Measurements from ENCODE around the gene ICA1L.
"Not testable (repeated sequence)": the region's sequence is repeated elsewhere in the genome, so short reads cannot be mapped to it uniquely, and the experiment has no call there.

ICA1L gene

GRCh38 chr2:202871300-202872141, at the start of gene ICA1L:
Gene ICA1L (minus strand): TSS chr2:202871766. CDS start chr2:202829009, 42,757 bp downstream.
- peak; percentile 7 to 53 (median 29) for DNase-seq

DNA sequence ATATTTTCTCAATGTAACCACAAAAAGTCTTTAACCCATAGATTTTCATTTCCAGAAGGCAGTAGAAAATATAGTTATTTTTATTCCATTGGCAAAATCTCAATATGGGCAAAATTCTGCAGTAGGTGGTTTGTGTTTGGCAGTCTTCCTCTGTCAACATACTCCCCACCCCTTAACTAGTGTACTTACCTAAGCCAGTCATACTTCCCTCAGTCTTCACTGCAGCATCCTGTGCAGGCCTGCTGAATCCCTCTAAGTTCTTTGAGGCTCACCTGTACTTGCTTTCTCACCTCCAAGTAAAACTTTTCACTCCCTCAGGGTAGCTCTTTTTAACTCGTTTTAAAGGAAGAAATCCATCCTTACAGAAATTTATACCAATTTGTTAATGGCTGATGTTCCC, 47.3 kb upstream of the ICA1L start:
- DNase-seq = no peak

- DNase-seq = peak in 2 of 6 experiments; percentile 35 to 67
Measured at GRCh38 chr2:202912342-202913201, 41.0 kb upstream of the ICA1L start.

- DNase-seq = peak; percentile 83 to 97 (median 88)
Measured at GRCh38 chr2:202911512-202912341, 40.2 kb upstream of the ICA1L start, which contains the start of the genes CARF and WDR12. Gene CARF (plus strand): TSS chr2:202912275. CDS start chr2:202941903, 29,628 bp downstream. Gene WDR12 (minus strand): TSS chr2:202911673. CDS start chr2:202911476, 197 bp downstream.

DNA sequence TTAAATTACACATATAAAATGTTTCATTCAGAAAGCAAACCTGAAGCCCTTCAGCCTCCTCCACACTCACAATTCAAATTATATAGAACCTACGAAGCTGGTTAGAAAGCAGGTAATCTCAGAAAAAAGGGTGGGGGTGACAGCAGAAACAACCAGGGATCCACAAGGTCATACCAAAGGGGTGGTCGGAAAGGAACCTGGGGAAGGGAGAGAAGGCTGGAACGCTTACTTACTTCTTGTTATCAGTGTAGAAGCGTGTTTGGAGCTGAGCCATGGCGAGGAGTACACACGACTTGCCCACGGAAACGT, 39.6 kb upstream of the ICA1L start:
- DNase-seq = no peak

- DNase-seq = no peak
Measured at GRCh38 chr2:202910698-202911097, 39.1 kb upstream of the ICA1L start.

DNA sequence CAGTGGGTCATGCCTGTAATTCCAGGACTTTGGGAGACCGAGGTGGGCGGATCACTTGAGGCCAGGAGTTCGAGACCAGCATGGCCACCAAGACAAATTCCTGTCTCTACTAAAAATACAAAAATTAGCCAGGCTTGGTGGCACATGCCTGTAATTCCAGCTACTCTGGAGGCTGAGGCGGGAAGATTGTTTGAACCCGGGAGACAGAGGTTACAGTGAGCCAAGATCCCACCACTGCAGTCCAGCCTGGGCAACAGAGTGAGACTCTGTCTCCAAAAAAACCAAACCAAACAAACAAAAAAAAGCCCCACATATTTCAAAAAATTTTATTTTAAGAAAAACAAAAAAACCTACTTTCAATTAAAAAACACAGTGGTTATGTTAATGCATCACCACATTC, 38.7 kb upstream of the ICA1L start:
- DNase-seq = not testable (repeated sequence)

- DNase-seq = no peak
Measured at GRCh38 chr2:202909394-202910192, 38.0 kb upstream of the ICA1L start.

- DNase-seq = no peak
Measured at GRCh38 chr2:202908186-202908585, 36.6 kb upstream of the ICA1L start.

DNA sequence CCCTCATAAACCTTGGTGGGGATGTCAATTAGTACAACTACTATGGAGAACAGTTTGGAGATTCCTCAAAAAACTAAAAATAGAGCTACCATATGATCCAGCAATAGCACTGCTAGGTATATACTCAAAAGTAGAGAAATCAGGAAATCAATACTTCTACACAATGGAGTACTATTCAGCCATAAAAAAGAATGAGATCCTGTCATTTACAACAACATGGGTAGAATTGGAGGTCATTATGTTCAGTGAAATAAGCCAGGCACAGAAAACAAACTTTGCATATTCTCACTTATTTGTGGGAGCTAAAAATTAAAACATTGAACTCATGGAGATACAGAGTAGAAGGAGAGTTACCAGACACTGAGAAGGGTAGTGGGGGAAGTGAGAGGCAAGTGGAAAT, 33.9 kb upstream of the ICA1L start:
- not testable (repeated sequence) for DNase-seq

DNA sequence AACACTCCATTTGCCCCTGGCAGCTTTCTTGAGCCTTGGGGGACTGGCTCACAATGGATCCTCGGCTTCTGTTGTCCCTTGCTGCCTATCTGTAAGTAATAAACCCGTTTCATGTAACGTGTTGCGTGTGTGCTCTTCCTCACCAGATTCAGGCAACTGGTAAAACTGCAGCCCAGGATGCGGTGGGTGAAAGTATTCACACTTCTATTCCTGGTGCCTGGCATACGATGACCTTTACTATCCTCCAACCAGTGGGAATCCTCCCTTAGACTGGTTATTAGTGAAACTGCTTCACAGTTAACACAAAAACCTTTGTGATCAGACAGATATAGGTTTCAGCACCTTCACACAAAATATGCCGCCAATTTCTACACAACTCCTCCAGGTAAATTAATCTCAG, 13.6 kb upstream of the ICA1L start:
- DNase-seq = no peak

DNA sequence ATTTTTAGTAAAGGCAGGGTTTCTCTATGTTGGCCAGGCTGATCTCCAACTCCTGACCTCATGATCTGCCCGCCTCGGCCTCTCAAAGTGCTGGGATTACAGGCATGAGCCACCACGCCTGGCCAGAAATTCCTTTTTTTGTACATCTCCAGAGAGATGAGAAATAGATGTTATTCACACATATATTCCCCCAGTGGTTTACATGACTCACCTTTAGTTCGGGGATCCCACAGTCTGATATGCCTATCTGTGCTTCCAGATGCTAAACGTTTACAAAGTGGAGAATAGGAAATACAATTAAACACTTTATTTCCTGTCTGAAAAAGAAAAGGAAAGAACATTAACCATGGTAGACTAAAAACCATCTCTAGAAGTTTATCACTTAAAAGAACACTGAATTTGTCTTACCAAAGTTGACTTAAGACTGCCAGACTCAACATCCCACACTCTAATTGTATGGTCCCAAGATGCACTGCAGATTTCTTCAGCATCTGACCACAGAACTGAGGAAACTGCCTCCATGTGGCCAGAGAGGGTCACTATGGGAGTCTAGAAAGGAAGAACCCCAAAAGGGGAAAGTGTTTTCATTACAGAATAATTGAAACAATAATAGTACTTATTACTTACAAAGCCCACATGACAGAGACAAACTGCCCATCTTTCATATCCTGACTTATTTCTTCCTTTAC, 12.6 kb upstream of the ICA1L start:
- no peak for DNase-seq

GRCh38 chr2:202881570-202881969, 10.0 kb upstream of the ICA1L start:
- DNase-seq = no peak

GRCh38 chr2:202877699-202878098, 6.1 kb upstream of the ICA1L start:
- DNase-seq = no peak

DNA sequence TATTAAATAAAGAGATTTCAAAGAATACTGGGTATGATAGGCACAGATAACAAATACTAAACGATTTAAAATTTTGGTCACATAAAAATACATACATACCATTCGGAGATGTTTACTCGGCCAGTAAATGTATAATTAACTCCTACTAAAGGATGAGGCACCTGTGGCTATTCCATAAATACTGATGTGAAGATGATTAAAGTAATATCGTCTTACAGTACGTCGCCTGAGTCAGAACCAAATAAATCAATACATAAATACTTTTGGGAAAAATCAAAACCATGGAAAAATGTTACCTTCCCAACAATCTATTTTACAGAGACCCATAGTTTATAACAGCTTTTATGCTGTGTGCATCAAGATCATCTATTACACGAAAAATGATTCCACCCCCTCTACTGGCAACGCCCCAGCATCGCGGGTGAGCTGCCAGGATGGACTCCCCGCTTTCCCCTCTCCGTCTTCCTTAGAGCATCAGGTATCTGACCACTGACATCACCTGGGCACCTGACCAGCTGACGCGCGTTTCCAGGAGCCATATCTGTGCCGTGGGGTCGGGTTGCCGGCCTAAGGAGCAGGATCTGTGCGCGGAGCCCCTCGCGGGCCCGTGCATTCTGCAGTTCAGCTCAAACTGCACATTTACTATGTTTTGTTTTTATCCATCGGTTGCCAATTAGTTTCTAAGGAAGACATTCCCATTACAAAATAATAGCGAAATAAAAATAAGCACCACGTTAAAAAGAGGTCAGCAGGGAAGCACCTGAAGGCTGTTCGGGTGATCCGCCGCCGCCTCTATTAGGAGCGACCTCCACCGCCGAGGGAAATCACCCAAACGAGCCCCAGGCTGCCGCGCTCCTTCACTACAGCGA, 901 bp downstream of the ICA1L start:
- peak; percentile 16 to 75 (median 42) for DNase-seq

GRCh38 chr2:202861987-202862386, 9.6 kb downstream of the ICA1L start:
- DNase-seq = no peak

- no peak for DNase-seq
Measured at GRCh38 chr2:202858601-202859000, 13.0 kb downstream of the ICA1L start.

- not testable (repeated sequence) for DNase-seq
Measured at GRCh38 chr2:202849343-202849742, 22.2 kb downstream of the ICA1L start.

DNA sequence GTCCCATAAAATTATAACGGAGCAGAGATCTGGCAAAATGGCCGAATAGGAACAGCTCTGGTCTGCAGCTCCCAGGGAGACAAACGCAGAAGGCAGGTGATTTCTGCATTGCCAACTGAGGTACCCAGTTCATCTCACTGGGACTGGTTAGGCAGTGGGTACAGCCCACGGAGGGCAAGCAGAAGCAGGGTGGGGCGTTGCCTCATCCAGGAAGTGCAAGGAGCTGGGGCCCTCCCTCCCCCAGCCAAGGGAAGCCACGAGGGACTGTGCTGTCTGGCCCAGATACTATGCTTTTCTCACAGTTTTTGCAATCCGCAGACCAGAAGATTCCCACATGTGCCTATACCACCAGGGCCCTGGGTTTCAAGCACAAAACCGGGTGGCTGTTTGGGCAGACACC, 22.8 kb downstream of the ICA1L start:
- DNase-seq = no peak
